HG03175 (cell line): Measurements from ENCODE around the gene DNM3.

Source experiments
- ATAC-seq: cut with Tn5 transposase; IDR thresholded peaks from one replicate; pipeline ENCODE4 v1.9.1; 2021; ENCODE audit warnings: mild to moderate bottlenecking, moderate library complexity; ENCODE audit not compliant: unreplicated experiment

DNM3 gene

GRCh38 chr1:171868217-171868803 is 27.0 kb downstream of the DNM3 start:
- no peak for ATAC-seq

GRCh38 chr1:171869097-171869496 is 27.8 kb downstream of the DNM3 start:
- no peak for ATAC-seq

- no peak for ATAC-seq
Measured at GRCh38 chr1:171871848-171872247, 30.6 kb downstream of the DNM3 start.

- no peak for ATAC-seq
Measured at GRCh38 chr1:171872430-171872829, 31.1 kb downstream of the DNM3 start.

GRCh38 chr1:171873664-171874063 is 32.4 kb downstream of the DNM3 start:
- no peak for ATAC-seq

GRCh38 chr1:171877701-171878100 is 36.4 kb downstream of the DNM3 start:
- ATAC-seq: peak; percentile 76

GRCh38 chr1:171879556-171879955 is 38.3 kb downstream of the DNM3 start:
- no peak for ATAC-seq

GRCh38 chr1:171881442-171881841 is 40.1 kb downstream of the DNM3 start:
- ATAC-seq: no peak

- no peak for ATAC-seq
Measured at GRCh38 chr1:171883849-171884248, 42.6 kb downstream of the DNM3 start.

- ATAC-seq: no peak
Measured at GRCh38 chr1:171884475-171884874, 43.2 kb downstream of the DNM3 start.

GRCh38 chr1:171890131-171890530 is 48.8 kb downstream of the DNM3 start:
- ATAC-seq: no peak

- no peak for ATAC-seq
Measured at GRCh38 chr1:171896936-171897703, 55.8 kb downstream of the DNM3 start.

- no peak for ATAC-seq
Measured at GRCh38 chr1:171898941-171899340, 57.6 kb downstream of the DNM3 start.

- no peak for ATAC-seq
Measured at GRCh38 chr1:171899838-171900237, 58.5 kb downstream of the DNM3 start.

- ATAC-seq: no peak
Measured at GRCh38 chr1:171901245-171901644, 59.9 kb downstream of the DNM3 start.

- no peak for ATAC-seq
Measured at GRCh38 chr1:171902527-171902926, 61.2 kb downstream of the DNM3 start.

GRCh38 chr1:171904778-171905450 is 63.6 kb downstream of the DNM3 start:
- no peak for ATAC-seq

GRCh38 chr1:171909711-171910110 is 68.4 kb downstream of the DNM3 start:
- ATAC-seq: no peak

- no peak for ATAC-seq
Measured at GRCh38 chr1:171910786-171911185, 69.5 kb downstream of the DNM3 start.

- no peak for ATAC-seq
Measured at GRCh38 chr1:171911506-171911905, 70.2 kb downstream of the DNM3 start.

- ATAC-seq: no peak
Measured at GRCh38 chr1:171912509-171913175, 71.3 kb downstream of the DNM3 start.

GRCh38 chr1:171913385-171913784 is 72.1 kb downstream of the DNM3 start:
- ATAC-seq: no peak
